GM04504 (cell line): ENCODE measurements around the gene ASTN2.

Experiments used
- DNase-seq: peaks from one replicate; pipeline ENCODE4 v3.0.0-alpha.2; 2012; ENCODE audit warnings: low read depth

The ASTN2 gene

GRCh38 chr9:117414906-117415331 is at the start of gene ASTN2:
Gene ASTN2 (minus strand): TSS chr9:117415057. CDS start chr9:117414938, 119 bp downstream.
- DNase-seq, result no peak

- no peak for DNase-seq
Observed at GRCh38 chr9:117462861-117463260, 48.0 kb upstream of the ASTN2 start.

- DNase-seq, result no peak
Observed at GRCh38 chr9:117461386-117461785, 46.5 kb upstream of the ASTN2 start.

GRCh38 chr9:117460743-117461142 is 45.9 kb upstream of the ASTN2 start:
- DNase-seq, result no peak

- DNase-seq, result no peak
Observed at GRCh38 chr9:117459913-117460312, 45.1 kb upstream of the ASTN2 start.

GRCh38 chr9:117458066-117458465 is 43.2 kb upstream of the ASTN2 start:
- DNase-seq, result no peak

- no peak for DNase-seq
Observed at GRCh38 chr9:117454711-117455110, 39.9 kb upstream of the ASTN2 start.

- DNase-seq, result no peak
Observed at GRCh38 chr9:117453737-117454136, 38.9 kb upstream of the ASTN2 start.

- no peak for DNase-seq
Observed at GRCh38 chr9:117451311-117451710, 36.5 kb upstream of the ASTN2 start.

GRCh38 chr9:117448066-117448465 is 33.2 kb upstream of the ASTN2 start:
- DNase-seq, result no peak

GRCh38 chr9:117445631-117446030 is 30.8 kb upstream of the ASTN2 start:
- no peak for DNase-seq

- DNase-seq, result no peak
Observed at GRCh38 chr9:117444501-117444900, 29.6 kb upstream of the ASTN2 start.

GRCh38 chr9:117437283-117437682 is 22.4 kb upstream of the ASTN2 start:
- no peak for DNase-seq

GRCh38 chr9:117435630-117436261 is 20.9 kb upstream of the ASTN2 start:
- no peak for DNase-seq

GRCh38 chr9:117434566-117434965 is 19.7 kb upstream of the ASTN2 start:
- no peak for DNase-seq

GRCh38 chr9:117430813-117431212 is 16.0 kb upstream of the ASTN2 start:
- DNase-seq, result no peak

GRCh38 chr9:117427357-117427913 is 12.6 kb upstream of the ASTN2 start:
- DNase-seq, result no peak

- DNase-seq, result no peak
Observed at GRCh38 chr9:117425566-117425965, 10.7 kb upstream of the ASTN2 start.

GRCh38 chr9:117424291-117424690 is 9.4 kb upstream of the ASTN2 start:
- DNase-seq, result no peak

GRCh38 chr9:117418111-117418510 is 3.3 kb upstream of the ASTN2 start:
- DNase-seq, result no peak

- no peak for DNase-seq
Observed at GRCh38 chr9:117416856-117417255, 2.0 kb upstream of the ASTN2 start.

GRCh38 chr9:117415358-117415914 is 579 bp upstream of the ASTN2 start:
- no peak for DNase-seq

- no peak for DNase-seq
Observed at GRCh38 chr9:117414220-117414905, 494 bp downstream of the ASTN2 start.
